MCF 10A (cell line): ENCODE results near the gene AIP. TPM values are rescaled to one million over a fixed set of nuclear protein-coding genes. Genes with fewer than 3 reads are reported as not detected.
A peak's percentile ranks its signal among the peaks of the same experiment; 100 is the strongest.

Experiments
- BruUV-seq: library from RNA; stranded (reverse); fragments of 400-500 nt; replicated peaks from 2 replicates; lab custom pipeline; 2021; lab: Mats Ljungman, UMichigan
- CTCF ChIA-PET: fragments of 300-600 bp; sonication (Branson Sonifier 250); formaldehyde crosslinking; extraction: SDS; loops from one replicate; lab custom pipeline; 2021; ENCODE audit warnings: antibody characterized with exemption, inconsistent platforms; lab: Yijun Ruan, JAX
- POLR2A ChIA-PET: fragments of 300-600, 350-650 bp; sonication (Branson Sonifier 250); formaldehyde crosslinking; extraction: SDS; loops from one replicate; lab custom pipeline; 2020; ENCODE audit warnings: antibody characterized with exemption, inconsistent platforms; lab: Yijun Ruan, JAX
- DNase-seq: peaks from one replicate; pipeline ENCODE4 v3.0.0-alpha.2; 2018; ENCODE audit not compliant: unreplicated experiment
- H3K27ac Mint-ChIP-seq: one replicate; pipeline ENCODE4 v1.8.0; 2022; ENCODE audit warnings: mild to moderate bottlenecking, low read depth, mixed read lengths; ENCODE audit not compliant: unreplicated experiment
- H3K27me3 Mint-ChIP-seq: one replicate; pipeline ENCODE4 v1.8.0; 2022; ENCODE audit warnings: mixed read lengths; ENCODE audit not compliant: insufficient read depth, unreplicated experiment
- H3K36me3 Mint-ChIP-seq: one replicate; pipeline ENCODE4 v1.8.0; 2022; ENCODE audit warnings: mild to moderate bottlenecking, moderate library complexity, mixed read lengths; ENCODE audit not compliant: insufficient read depth, unreplicated experiment
- H3K4me1 Mint-ChIP-seq: one replicate; pipeline ENCODE4 v1.8.0; 2022; ENCODE audit warnings: mixed read lengths; ENCODE audit not compliant: insufficient read depth, unreplicated experiment
- H3K4me3 Mint-ChIP-seq: one replicate; pipeline ENCODE4 v1.8.0; 2022; ENCODE audit warnings: mild to moderate bottlenecking, moderate library complexity, mixed read lengths; ENCODE audit not compliant: unreplicated experiment
- H3K9me3 Mint-ChIP-seq: one replicate; pipeline ENCODE4 v1.8.0; 2022; ENCODE audit warnings: mixed read lengths; ENCODE audit not compliant: unreplicated experiment
- CTCF ChIP-seq: fragments of 200-600 bp; IDR thresholded peaks from one replicate; pipeline ENCODE4 v1.8.0; 2022; ENCODE audit warnings: antibody characterized with exemption, mild to moderate bottlenecking; ENCODE audit not compliant: unreplicated experiment
- intact Hi-C: fragments of 100-400 bp; cut with micrococcal nuclease; formaldehyde crosslinking; loops from 2 replicates; pipeline ENCODE4 v1.14.1; 2022
- total RNA-seq: library from RNA; stranded (reverse); gene quantifications from 2 replicates; pipeline ENCODE4 v1.2.3, GENCODE V29; 2022

The AIP gene
- total RNA-seq, 1 experiment from 2014 or later: 30.5 TPM

GRCh38 chr11:67456068-67456705 lies 26.6 kb upstream of the AIP start:
- no peaks in the 10 kb centered on the region for H3K4me1 Mint-ChIP-seq
- DNase-seq: no peak
- POLR2A ChIA-PET: no interaction called here
- H3K27me3 Mint-ChIP-seq: no peaks in the 10 kb centered on the region
- no TSS peak for BruUV-seq
- no peak overlapping the region for H3K27ac Mint-ChIP-seq
- no peaks in the 10 kb centered on the region for H3K9me3 Mint-ChIP-seq
- CTCF ChIA-PET: no interaction called here
- no peak overlapping the region for H3K4me3 Mint-ChIP-seq
- peaks cover 4% of the 10 kb centered on the region for H3K36me3 Mint-ChIP-seq
- intact Hi-C loops: no loop called here
- no peak for TF ChIP-seq CTCF

DNA sequence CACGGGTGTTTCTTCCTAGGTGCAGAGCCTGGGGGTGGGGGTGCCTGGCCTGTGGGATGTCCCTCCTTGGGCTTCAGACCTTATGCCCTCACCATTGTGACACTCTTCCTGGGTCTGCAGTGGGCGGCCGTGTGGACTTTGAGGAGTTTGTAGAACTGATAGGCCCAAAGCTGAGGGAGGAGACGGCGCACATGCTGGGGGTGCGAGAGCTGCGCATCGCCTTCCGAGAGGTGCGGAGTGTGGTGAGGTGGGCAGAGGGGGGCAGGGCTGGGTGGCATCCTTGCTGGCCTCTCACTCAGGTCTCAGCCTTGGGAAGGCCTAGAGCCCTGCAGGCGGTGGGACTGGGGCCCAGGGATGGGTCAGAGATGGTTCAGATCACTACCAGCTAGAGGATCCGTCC lies 25.4 kb upstream of the AIP start:
- POLR2A ChIA-PET: interaction anchor here (0.6 kb wide), 1 partner anchor 8 kb away, joined by 3 read pairs; no protein-coding TSS in a partner anchor
- CTCF ChIA-PET: no interaction called here
- Mint-ChIP-seq H3K9me3 (no peaks in the 10 kb centered on the region), H3K4me3 (no peak overlapping the region), H3K27me3 (no peaks in the 10 kb centered on the region), H3K36me3 (no peaks in the 10 kb centered on the region), H3K4me1 (no peaks in the 10 kb centered on the region), H3K27ac (no peak overlapping the region)
- no peak for TF ChIP-seq CTCF
- intact Hi-C loops: no loop called here
- no TSS peak for BruUV-seq
- DNase-seq: no peak

- BruUV-seq: no TSS peak
- H3K4me3 Mint-ChIP-seq: no peak overlapping the region
- no peaks in the 10 kb centered on the region for H3K36me3 Mint-ChIP-seq
- H3K27ac Mint-ChIP-seq: no peak overlapping the region
- CTCF ChIA-PET: interaction anchor here (0.6 kb wide), 1 partner anchor 87 kb away, joined by 3 read pairs; no protein-coding TSS in a partner anchor
- no peaks in the 10 kb centered on the region for H3K27me3 Mint-ChIP-seq
- TF ChIP-seq CTCF: no peak
- intact Hi-C loops: no loop called here
- no peaks in the 10 kb centered on the region for H3K9me3 Mint-ChIP-seq
- no peaks in the 10 kb centered on the region for H3K4me1 Mint-ChIP-seq
- DNase-seq: no peak
- POLR2A ChIA-PET: interaction anchor here (0.6 to 1.5 kb wide), 3 partner anchors 9 to 25 kb away, joined by 3 to 5 read pairs (median 3); no protein-coding TSS in a partner anchor
These were observed 24.6 kb upstream of the AIP start for GRCh38 chr11:67458266-67458665.

DNA sequence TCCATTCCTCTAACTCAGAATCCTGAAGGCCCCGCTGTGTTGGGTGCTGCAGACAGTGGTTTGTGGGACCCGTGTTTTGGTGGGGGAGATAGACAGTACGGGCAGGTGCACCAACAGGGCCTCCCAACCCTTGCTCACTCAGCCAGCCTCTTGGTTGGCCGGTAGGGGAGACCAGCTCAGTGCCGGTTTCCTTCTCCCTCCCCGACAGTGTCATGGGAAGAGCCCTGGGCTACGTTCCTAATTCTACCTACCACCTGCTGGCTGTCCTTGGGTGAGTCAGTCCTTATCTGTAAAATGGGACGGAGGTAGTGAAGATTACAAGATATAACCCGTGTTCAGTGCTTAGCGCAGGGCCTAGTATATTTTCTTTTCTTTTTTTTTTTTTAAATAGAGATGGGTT lies 19.6 kb upstream of the AIP start:
- no peak for DNase-seq
- no peak for TF ChIP-seq CTCF
- peak overlapping the region; percentile 91 for H3K27ac Mint-ChIP-seq
- peaks cover 20% of the 10 kb centered on the region for H3K4me1 Mint-ChIP-seq
- ChIA-PET POLR2A (interaction anchor here (1.1 to 3.2 kb wide), 7 partner anchors 16 to 71 kb away, joined by 3 to 19 read pairs (median 4); partner anchors contain the start of genes PPP1CA, RAD9A and RPS6KB2), CTCF (interaction anchor here (0.6 to 1.0 kb wide), 2 partner anchors 43 to 44 kb away, joined by 3 to 4 read pairs; no protein-coding TSS in a partner anchor)
- no peaks in the 10 kb centered on the region for H3K27me3 Mint-ChIP-seq
- H3K36me3 Mint-ChIP-seq: peaks cover 11% of the 10 kb centered on the region
- H3K4me3 Mint-ChIP-seq: no peak overlapping the region
- no TSS peak for BruUV-seq
- H3K9me3 Mint-ChIP-seq: no peaks in the 10 kb centered on the region
- intact Hi-C loops: no loop called here
